ENCODE results near the gene OOSP4A.

OOSP4A gene

DNA sequence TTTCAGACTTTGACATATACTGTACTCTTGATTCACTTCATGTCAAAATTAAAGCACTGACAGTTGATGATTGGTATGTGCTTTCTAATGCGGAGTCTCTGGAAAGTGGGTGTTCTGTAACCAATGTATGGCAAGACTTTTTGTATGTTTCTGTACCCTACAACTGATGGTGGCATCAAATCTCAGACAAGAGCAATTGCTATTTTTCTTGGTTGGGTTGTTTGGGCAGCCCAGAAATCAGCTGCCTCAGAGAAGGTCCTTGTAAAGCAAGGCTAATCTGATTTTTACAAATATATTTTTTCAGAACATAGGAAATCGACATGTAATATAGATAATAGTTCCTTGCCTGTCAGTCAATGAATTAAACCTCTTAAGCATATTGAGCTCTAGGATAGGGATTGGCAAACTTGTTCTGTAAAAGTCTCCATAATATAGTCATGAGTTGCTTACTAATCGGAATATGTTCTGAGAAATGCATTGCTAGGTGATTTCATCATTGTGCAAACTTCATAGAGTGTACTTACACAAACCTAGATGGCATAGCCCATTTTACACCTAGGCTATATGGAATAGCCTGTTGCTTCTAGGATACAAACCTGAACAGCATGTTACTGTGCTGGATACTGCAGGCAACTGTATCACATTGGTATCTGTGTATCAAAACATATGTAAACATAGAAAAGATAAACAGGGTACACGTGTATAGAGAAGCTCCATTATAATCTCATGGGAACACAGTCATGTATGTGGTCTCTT lies 10.2 kb upstream of the OOSP4A start:
- H3K9me3 ChIP-seq (ENCODE audit: control insufficient read depth in 2 of 2, low read length in 2 of 2), result no peaks in the 10 kb centered on the region
- H3K27me3 ChIP-seq (ENCODE audit: control insufficient read depth in 1 of 2, insufficient read depth in 2 of 2, low read length in 2 of 2), result no peaks in the 10 kb centered on the region
- no peaks in the 10 kb centered on the region for H3K36me3 ChIP-seq (ENCODE audit: control insufficient read depth in 2 of 2, insufficient read depth in 2 of 2, low read length in 2 of 2)
- H3K4me3 ChIP-seq (ENCODE audit: low read length in 2 of 2), result no peak overlapping the region
- H3K9ac ChIP-seq (ENCODE audit: low read length in 2 of 2), result no peak overlapping the region
- no peak overlapping the region for H3K27ac ChIP-seq (ENCODE audit: low read length)
- no peaks in the 10 kb centered on the region for H3K4me1 ChIP-seq (ENCODE audit: control insufficient read depth, insufficient read depth, low read length)

DNA sequence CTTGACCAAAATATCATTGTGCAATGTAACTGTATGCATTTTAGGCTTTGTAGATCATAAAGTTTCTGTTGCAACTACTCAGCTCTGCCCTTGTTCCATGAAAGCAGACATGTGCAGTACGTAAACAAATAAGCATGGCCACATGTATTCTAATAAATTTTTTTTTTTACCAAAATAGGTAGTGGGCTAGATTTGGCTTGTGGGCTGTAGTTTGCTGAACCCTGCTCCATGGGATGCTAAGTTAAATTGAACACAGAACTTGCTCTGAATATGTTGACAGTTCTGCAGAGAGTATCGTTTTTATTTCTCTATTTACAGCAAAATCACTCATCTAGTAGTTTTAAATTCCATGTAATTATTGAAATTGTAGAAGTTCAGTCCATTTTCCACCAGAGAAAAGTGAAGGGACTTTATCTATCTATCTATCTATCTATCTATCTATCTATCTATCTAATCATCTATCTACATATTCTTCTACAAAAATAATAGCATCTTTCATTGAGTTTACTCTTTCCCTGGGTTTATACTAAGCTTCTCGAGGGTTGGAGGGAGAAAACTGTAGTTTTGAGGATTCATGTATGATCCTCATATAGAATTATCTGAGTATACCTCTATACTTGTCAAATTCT lies 9.5 kb upstream of the OOSP4A start:
- Histone ChIP-seq H3K27ac (ENCODE audit: low read length) (no peak overlapping the region), H3K9ac (ENCODE audit: low read length in 2 of 2) (no peak overlapping the region), H3K4me3 (ENCODE audit: low read length in 2 of 2) (no peak overlapping the region), H3K9me3 (ENCODE audit: control insufficient read depth in 2 of 2, low read length in 2 of 2) (no peaks in the 10 kb centered on the region), H3K27me3 (ENCODE audit: control insufficient read depth in 1 of 2, insufficient read depth in 2 of 2, low read length in 2 of 2) (no peaks in the 10 kb centered on the region), H3K4me1 (ENCODE audit: control insufficient read depth, insufficient read depth, low read length) (no peaks in the 10 kb centered on the region), H3K36me3 (ENCODE audit: control insufficient read depth in 2 of 2, insufficient read depth in 2 of 2, low read length in 2 of 2) (no peaks in the 10 kb centered on the region)

DNA sequence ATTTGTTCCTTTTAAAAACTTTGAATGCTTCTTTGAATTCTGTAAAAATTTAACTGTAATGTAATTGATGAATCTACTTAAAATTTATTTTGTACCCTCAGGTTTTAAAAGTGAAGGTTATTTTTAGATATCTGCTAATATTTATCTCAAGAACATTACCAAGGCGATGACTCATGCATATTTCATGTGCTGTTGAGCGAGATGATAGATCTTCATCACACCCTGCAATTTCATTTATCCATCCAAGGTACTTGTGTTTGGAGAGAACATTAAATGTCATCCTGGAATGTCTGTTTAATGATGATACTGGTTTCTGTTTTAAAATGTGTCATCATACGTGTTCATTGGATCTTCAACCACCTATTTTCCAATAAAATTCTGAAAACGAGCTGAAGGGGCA lies 6.7 kb upstream of the OOSP4A start:
- Histone ChIP-seq H3K9me3 (ENCODE audit: control insufficient read depth in 2 of 2, low read length in 2 of 2) (peaks cover 0 to 2% of the 10 kb centered on the region in 2 donors), H3K27me3 (ENCODE audit: control insufficient read depth in 1 of 2, insufficient read depth in 2 of 2, low read length in 2 of 2) (no peaks in the 10 kb centered on the region), H3K4me3 (ENCODE audit: low read length in 2 of 2) (no peak overlapping the region), H3K9ac (ENCODE audit: low read length in 2 of 2) (no peak overlapping the region), H3K36me3 (ENCODE audit: control insufficient read depth in 2 of 2, insufficient read depth in 2 of 2, low read length in 2 of 2) (no peaks in the 10 kb centered on the region), H3K27ac (ENCODE audit: low read length) (no peak overlapping the region), H3K4me1 (ENCODE audit: control insufficient read depth, insufficient read depth, low read length) (no peaks in the 10 kb centered on the region)

DNA sequence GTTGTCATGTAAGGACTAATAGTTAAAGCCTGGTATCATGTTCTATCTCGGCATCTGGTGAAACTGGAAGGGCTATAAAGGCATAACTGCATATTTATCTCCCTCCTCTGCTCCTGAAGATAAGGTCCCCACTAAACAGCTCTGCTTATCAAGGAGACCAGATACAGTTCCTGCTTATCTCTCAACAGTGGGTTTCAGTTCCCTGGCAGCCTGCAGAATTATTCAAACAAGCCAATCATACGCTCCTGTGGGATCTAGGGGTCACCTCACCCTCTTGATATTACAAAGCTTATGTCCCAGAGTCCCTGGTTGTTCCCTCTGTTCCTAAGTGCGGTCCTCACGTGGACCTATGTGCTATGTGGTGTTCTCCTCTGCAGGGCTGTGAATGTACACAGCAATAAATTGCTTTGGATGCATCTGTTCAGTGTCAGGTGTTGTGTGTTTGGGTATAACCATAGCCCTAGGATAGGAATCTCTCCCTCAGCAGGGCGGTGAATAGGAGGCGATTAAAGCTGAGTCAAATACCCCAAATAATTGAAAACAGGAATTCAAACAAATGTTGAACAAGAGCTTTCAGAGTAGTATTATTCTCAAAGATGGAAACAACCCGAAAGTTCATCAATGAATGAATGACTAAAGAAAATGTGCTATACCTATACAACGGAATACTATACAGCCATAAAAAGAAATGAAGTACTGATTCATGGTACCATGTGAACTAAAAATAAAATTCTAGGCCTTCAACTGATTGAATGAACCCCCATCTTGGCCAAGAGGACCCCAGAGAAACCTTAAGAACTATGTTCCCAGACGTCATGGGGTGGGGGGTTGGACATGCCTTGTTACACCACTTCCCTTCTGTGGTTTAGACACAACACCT lies 3.1 kb upstream of the OOSP4A start:
- Histone ChIP-seq H3K27me3 (ENCODE audit: control insufficient read depth in 1 of 2, insufficient read depth in 2 of 2, low read length in 2 of 2) (no peaks in the 10 kb centered on the region), H3K27ac (ENCODE audit: low read length) (no peak overlapping the region), H3K4me3 (ENCODE audit: low read length in 2 of 2) (no peak overlapping the region), H3K9me3 (ENCODE audit: control insufficient read depth in 2 of 2, low read length in 2 of 2) (peaks cover 0 to 2% of the 10 kb centered on the region in 2 donors), H3K9ac (ENCODE audit: low read length in 2 of 2) (no peak overlapping the region), H3K36me3 (ENCODE audit: control insufficient read depth in 2 of 2, insufficient read depth in 2 of 2, low read length in 2 of 2) (no peaks in the 10 kb centered on the region), H3K4me1 (ENCODE audit: control insufficient read depth, insufficient read depth, low read length) (no peaks in the 10 kb centered on the region)

DNA sequence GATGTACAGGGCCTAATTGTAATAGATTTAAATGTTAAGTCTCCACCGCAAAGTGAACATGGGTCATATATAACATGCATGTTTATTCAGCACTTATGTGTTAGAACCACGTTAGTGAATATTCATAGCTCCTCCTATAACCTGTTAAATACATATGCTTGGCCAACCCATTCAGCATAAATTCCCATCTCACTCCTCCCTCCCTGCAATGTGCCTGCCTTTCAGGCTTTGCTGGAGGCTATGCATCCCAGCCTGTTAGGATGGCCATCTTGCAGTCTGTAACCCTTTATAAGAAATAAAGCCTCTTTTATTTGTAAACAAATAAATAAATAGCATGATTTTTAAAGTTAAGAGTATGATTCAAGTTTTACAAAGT lies 1.7 kb upstream of the OOSP4A start:
- Histone ChIP-seq H3K4me3 (ENCODE audit: low read length in 2 of 2) (no peak overlapping the region), H3K27me3 (ENCODE audit: control insufficient read depth in 1 of 2, insufficient read depth in 2 of 2, low read length in 2 of 2) (no peaks in the 10 kb centered on the region), H3K4me1 (ENCODE audit: control insufficient read depth, insufficient read depth, low read length) (no peaks in the 10 kb centered on the region), H3K9me3 (ENCODE audit: control insufficient read depth in 2 of 2, low read length in 2 of 2) (peaks cover 0 to 2% of the 10 kb centered on the region in 2 donors), H3K27ac (ENCODE audit: low read length) (no peak overlapping the region), H3K36me3 (ENCODE audit: control insufficient read depth in 2 of 2, insufficient read depth in 2 of 2, low read length in 2 of 2) (no peaks in the 10 kb centered on the region), H3K9ac (ENCODE audit: low read length in 2 of 2) (no peak overlapping the region)

DNA sequence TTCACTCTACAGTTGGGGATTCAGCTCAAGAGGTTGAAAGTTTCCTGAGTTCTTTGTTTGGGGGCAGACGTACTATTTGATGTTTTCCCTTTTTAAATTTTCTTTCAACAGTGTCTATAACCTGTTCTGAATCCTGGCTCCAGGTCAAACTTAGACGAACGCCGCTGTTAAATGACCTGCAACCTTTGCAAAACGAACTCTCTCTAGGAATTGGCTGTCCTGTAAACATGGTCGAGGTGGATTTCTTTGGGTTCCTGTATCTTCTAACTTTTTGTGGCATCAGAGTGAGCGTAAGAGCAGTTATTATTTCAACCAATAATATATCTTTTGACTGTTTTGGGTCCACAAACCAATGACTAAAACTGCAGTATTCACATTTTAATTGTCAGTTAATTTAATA lies 1.6 kb downstream of the OOSP4A start:
- Histone ChIP-seq H3K4me1 (ENCODE audit: control insufficient read depth, insufficient read depth, low read length) (no peaks in the 10 kb centered on the region), H3K9ac (ENCODE audit: low read length in 2 of 2) (no peak overlapping the region), H3K27me3 (ENCODE audit: control insufficient read depth in 1 of 2, insufficient read depth in 2 of 2, low read length in 2 of 2) (no peaks in the 10 kb centered on the region), H3K36me3 (ENCODE audit: control insufficient read depth in 2 of 2, insufficient read depth in 2 of 2, low read length in 2 of 2) (no peaks in the 10 kb centered on the region), H3K9me3 (ENCODE audit: control insufficient read depth in 2 of 2, low read length in 2 of 2) (peaks cover 0 to 2% of the 10 kb centered on the region in 2 donors), H3K4me3 (ENCODE audit: low read length in 2 of 2) (no peak overlapping the region), H3K27ac (ENCODE audit: low read length) (no peak overlapping the region)

DNA sequence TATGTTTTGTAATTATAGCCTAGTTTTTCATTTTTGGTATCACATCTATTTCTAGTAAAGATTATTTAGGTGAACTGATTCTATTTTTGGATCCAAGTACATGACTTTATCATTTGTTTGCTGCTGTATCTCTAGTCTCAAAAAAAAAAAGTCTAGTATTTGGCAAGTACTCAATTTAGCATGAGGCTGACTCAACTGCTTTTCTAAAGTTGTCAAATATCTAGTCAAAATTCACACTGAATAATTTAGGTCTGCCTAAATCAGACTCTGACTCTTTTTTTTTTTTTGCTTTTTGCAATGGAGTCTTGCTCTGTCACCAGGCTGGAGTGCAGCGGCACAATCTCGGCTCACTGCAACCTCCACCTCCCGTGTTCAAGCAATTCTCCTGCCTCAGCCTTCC lies 2.4 kb downstream of the OOSP4A start:
- Histone ChIP-seq H3K27ac (ENCODE audit: low read length) (no peak overlapping the region), H3K9ac (ENCODE audit: low read length in 2 of 2) (no peak overlapping the region), H3K4me3 (ENCODE audit: low read length in 2 of 2) (no peak overlapping the region), H3K27me3 (ENCODE audit: control insufficient read depth in 1 of 2, insufficient read depth in 2 of 2, low read length in 2 of 2) (no peaks in the 10 kb centered on the region), H3K4me1 (ENCODE audit: control insufficient read depth, insufficient read depth, low read length) (no peaks in the 10 kb centered on the region), H3K36me3 (ENCODE audit: control insufficient read depth in 2 of 2, insufficient read depth in 2 of 2, low read length in 2 of 2) (no peaks in the 10 kb centered on the region), H3K9me3 (ENCODE audit: control insufficient read depth in 2 of 2, low read length in 2 of 2) (no peaks in the 10 kb centered on the region)

DNA sequence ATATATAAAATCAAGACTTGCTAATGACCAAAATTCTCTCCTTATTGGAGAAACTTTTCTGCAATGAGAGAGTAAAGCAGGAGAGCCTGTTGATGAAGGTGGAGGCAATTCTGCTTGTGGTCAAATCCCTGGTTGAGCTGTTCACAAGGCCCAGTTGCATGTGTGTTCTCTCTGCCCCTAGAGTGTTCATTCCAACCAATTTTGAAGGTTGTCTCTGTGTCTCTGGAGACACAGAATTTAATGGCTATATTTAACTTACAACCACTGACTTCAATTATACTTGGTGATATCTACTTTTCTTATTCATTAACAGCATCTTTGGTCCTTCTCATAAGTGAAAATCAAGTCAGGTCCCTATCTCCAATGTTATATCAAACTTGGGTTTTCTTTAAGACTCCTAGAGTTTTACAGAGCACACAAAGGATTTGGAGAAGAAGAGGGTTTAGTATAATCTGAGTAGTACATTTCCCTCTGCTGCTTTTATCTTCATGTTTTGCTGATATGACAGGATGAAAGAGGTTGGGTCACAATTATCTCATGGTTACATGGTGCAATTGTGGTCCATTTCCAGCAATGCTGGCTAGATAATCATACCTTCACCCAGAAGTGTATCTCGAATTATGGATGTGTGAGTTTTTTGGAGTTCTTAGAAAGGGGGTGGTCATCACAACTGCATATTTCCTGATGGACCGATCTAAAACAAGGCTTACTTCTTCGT lies 4.0 kb downstream of the OOSP4A start:
- Histone ChIP-seq H3K4me1 (ENCODE audit: control insufficient read depth, insufficient read depth, low read length) (no peaks in the 10 kb centered on the region), H3K27ac (ENCODE audit: low read length) (no peak overlapping the region), H3K27me3 (ENCODE audit: control insufficient read depth in 1 of 2, insufficient read depth in 2 of 2, low read length in 2 of 2) (no peaks in the 10 kb centered on the region), H3K9me3 (ENCODE audit: control insufficient read depth in 2 of 2, low read length in 2 of 2) (no peaks in the 10 kb centered on the region), H3K9ac (ENCODE audit: low read length in 2 of 2) (no peak overlapping the region), H3K36me3 (ENCODE audit: control insufficient read depth in 2 of 2, insufficient read depth in 2 of 2, low read length in 2 of 2) (no peaks in the 10 kb centered on the region), H3K4me3 (ENCODE audit: low read length in 2 of 2) (no peak overlapping the region)

DNA sequence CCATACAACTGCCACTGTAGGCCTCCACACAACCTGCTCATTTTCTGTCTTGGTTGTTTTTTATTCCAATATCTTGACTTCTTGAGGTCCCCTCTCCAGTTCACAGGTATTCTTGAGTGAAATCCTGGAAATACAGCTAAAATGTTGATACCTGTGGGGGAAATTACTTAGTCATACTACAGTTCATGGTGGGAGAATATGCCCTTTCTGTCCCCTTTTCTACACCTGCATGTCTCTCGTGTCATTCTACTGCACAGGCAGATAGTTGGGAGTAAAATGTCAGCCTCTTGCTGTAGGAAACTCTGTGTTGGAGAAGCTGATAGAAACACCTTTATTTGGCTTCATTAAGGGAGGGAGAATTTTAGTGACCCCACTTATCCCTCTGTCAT lies 4.6 kb downstream of the OOSP4A start:
- H3K9ac ChIP-seq (ENCODE audit: low read length in 2 of 2), result no peak overlapping the region
- no peaks in the 10 kb centered on the region for H3K9me3 ChIP-seq (ENCODE audit: control insufficient read depth in 2 of 2, low read length in 2 of 2)
- H3K27ac ChIP-seq (ENCODE audit: low read length), result no peak overlapping the region
- H3K36me3 ChIP-seq (ENCODE audit: control insufficient read depth in 2 of 2, insufficient read depth in 2 of 2, low read length in 2 of 2), result no peaks in the 10 kb centered on the region
- no peaks in the 10 kb centered on the region for H3K4me1 ChIP-seq (ENCODE audit: control insufficient read depth, insufficient read depth, low read length)
- no peak overlapping the region for H3K4me3 ChIP-seq (ENCODE audit: low read length in 2 of 2)
- no peaks in the 10 kb centered on the region for H3K27me3 ChIP-seq (ENCODE audit: control insufficient read depth in 1 of 2, insufficient read depth in 2 of 2, low read length in 2 of 2)

DNA sequence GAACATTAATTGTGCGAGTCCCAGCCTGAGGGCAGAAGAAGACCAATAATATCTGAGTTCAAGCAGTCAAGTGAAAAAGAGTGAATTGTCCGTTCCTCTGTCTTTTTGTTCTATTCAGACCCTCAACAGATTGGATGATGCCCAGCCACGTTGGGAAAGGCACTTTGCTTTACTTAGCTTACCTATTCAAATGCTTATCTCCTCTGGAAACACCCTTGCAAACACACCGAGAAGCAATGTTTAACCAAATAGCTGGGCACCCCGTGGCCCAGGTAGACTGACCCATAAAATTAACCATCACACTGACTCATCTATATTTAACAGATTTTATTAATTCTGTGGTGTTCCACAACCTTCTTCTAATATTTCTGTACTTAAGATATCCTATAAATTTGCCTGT lies 9.3 kb downstream of the OOSP4A start:
- Histone ChIP-seq H3K27me3 (ENCODE audit: control insufficient read depth in 1 of 2, insufficient read depth in 2 of 2, low read length in 2 of 2) (no peaks in the 10 kb centered on the region), H3K36me3 (ENCODE audit: control insufficient read depth in 2 of 2, insufficient read depth in 2 of 2, low read length in 2 of 2) (no peaks in the 10 kb centered on the region), H3K27ac (ENCODE audit: low read length) (no peak overlapping the region), H3K4me1 (ENCODE audit: control insufficient read depth, insufficient read depth, low read length) (no peaks in the 10 kb centered on the region), H3K9me3 (ENCODE audit: control insufficient read depth in 2 of 2, low read length in 2 of 2) (no peaks in the 10 kb centered on the region), H3K4me3 (ENCODE audit: low read length in 2 of 2) (no peak overlapping the region), H3K9ac (ENCODE audit: low read length in 2 of 2) (no peak overlapping the region)
